ENCODE results near the gene HAP1.

HAP1 gene

DNA sequence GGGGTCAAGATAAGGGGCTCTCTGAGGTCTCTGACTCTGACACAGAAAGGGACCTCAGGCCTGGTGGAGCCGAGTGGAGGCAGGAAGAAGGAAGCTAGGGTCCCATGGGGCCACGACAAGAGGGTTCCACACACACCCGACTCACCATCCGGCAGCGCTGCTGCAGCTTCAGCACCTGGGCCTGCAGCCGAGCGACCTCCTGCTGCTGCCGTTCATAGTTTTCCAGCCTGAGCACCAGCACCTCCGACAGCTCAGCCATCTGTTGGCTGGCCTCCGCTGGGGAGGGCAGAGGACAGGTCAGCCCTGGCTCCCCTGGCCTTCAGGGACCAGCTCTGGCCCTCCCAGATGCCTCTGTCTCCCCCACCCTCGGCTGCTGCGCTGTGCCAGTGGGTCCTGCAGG is 6.4 kb downstream of the HAP1 start:
- no peak for DNase-seq (ENCODE audit: low read depth)
- no peak overlapping the region for H3K4me3 ChIP-seq (ENCODE audit: low read length)
- no peak for TF ChIP-seq CTCF (IDR thresholded peaks at IDR 0.05; ENCODE audit: insufficient read depth, low read depth, low read length, missing control alignments)

- TF ChIP-seq CTCF (IDR thresholded peaks at IDR 0.05; ENCODE audit: insufficient read depth, low read depth, low read length, missing control alignments), result no peak
- no peak for DNase-seq (ENCODE audit: low read depth)
- H3K4me3 ChIP-seq (ENCODE audit: low read length), result no peak overlapping the region
These were observed 9.3 kb downstream of the HAP1 start for GRCh38 chr17:41725134-41725533.

GRCh38 chr17:41724476-41725050 is 9.9 kb downstream of the HAP1 start:
- no peak for DNase-seq (ENCODE audit: low read depth)
- no peak for TF ChIP-seq CTCF (IDR thresholded peaks at IDR 0.05; ENCODE audit: insufficient read depth, low read depth, low read length, missing control alignments)
- H3K4me3 ChIP-seq (ENCODE audit: low read length), result no peak overlapping the region

DNA sequence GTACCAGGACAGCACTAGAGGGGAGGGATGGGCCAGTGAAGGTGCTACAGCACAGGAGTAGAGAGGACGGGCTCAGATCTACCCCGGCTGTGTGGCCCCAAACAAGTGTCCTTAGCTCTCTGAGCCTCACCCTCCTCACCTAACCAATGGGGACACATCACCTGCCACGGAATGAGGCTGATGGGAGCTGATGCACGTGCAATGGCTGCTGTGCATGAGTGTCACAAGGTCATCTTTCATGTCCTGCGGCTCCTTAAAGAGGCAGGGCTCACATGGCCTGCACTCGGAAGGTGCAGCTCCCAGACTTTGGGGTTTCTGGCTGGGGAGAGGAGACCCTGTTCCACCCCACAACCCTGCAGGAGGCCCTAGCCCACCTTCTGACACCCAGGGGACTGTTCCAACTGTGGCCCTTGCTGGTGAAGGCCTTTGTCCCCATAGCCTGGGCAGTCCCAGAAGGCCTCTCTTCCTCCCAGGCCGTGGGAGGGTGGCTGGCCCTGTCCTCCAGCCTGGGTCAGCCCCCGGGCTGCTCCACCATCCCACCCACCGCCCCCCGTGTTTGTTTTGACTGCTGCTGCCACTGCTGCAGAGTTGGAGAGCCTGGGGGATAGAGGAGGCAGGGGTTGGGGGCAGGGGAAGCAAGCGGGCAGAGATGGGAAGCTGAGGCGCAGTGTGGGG is 10.5 kb downstream of the HAP1 start:
- H3K4me3 ChIP-seq (ENCODE audit: low read length), result no peak overlapping the region
- no peak for DNase-seq (ENCODE audit: low read depth)
- no peak for TF ChIP-seq CTCF (IDR thresholded peaks at IDR 0.05; ENCODE audit: insufficient read depth, low read depth, low read length, missing control alignments)

- no peak for DNase-seq (ENCODE audit: low read depth)
- no peak for TF ChIP-seq CTCF (IDR thresholded peaks at IDR 0.05; ENCODE audit: insufficient read depth, low read depth, low read length, missing control alignments)
- H3K4me3 ChIP-seq (ENCODE audit: low read length), result no peak overlapping the region
These were observed 12.2 kb downstream of the HAP1 start for GRCh38 chr17:41722231-41722630.

GRCh38 chr17:41718287-41718645 is 16.2 kb downstream of the HAP1 start:
- no peak overlapping the region for H3K4me3 ChIP-seq (ENCODE audit: low read length)
- TF ChIP-seq CTCF (IDR thresholded peaks at IDR 0.05; ENCODE audit: insufficient read depth, low read depth, low read length, missing control alignments), result no peak
- DNase-seq (ENCODE audit: low read depth), result no peak
